Measurements from ENCODE around the gene DLGAP1.

The DLGAP1 gene

DNA sequence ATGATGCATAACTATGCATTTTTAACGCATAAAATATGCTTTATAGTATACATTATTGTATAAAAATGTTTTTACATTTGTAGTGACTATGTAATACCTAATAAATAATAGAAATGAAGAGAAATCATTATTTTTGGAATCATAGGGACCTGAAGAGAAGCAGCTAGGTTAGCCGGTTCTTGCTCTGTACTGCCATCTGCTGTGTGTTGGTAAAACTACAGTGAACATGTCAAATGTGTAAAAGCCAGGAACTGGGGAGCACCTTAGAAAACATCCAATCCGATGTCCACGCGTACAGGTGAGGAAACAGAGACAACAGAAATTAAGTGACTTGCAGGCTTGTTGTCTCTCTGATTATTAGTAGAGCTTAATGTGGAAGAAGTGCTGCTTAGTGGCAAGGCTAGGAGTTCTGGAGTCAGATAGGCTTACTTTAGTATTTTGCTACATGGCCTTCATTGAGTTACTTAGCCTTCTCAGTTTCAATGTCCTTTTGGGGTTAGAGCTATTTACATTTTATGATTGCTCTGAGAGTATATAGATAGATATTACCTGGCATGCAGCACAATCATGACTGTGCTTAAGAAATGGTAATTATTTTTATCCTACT, 386.5 kb downstream of the DLGAP1 start:
- peak; percentile 72 for DNase-seq

DNA sequence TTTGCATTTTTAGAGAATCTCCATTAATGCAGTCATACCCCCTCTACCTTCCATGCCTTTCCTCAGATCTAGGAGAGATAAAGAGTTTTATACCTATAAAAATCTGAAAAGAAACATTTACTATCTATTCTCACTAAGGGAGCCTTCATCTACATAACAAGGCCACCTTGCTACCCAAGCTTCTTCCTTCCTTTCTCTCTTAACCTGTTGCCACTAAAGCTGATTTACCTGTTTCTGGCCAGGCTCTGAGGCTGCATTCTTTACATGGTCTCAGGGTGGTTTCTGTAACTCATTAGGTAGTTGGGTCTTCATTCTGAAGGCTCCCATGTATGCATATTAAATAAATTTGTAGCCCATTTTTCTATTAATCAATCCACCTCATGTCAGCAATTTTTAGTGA, 391.6 kb downstream of the DLGAP1 start:
- H3K18ac ChIP-seq (ENCODE audit: low read length), result no peak overlapping the region
- H2BK15ac ChIP-seq (replicated peaks; ENCODE audit: low read depth), result no peak overlapping the region
- no peak overlapping the region for H3K9ac ChIP-seq (ENCODE audit: low read length)
- H3K4me2 ChIP-seq (ENCODE audit: low read length), result no peak overlapping the region
- H3K79me1 ChIP-seq (ENCODE audit: low read length), result no peaks in the 10 kb centered on the region
- H3K4me3 ChIP-seq (ENCODE audit: low read length), result no peak overlapping the region
- H2BK120ac ChIP-seq (ENCODE audit: low read depth, low read length), result no peak overlapping the region
- no peak overlapping the region for H3K56ac ChIP-seq (ENCODE audit: low read length)
- H3K4ac ChIP-seq (ENCODE audit: low read depth, low read length), result no peak overlapping the region
- H4K8ac ChIP-seq (ENCODE audit: low read depth, low read length), result no peak overlapping the region
- no peaks in the 10 kb centered on the region for H3K36me3 ChIP-seq (ENCODE audit: control insufficient read depth, insufficient read depth, low read length)
- no peak for DNase-seq
- no peak overlapping the region for H4K5ac ChIP-seq (ENCODE audit: low read length)
- no peaks in the 10 kb centered on the region for H3K4me1 ChIP-seq (ENCODE audit: control insufficient read depth, low read depth, low read length)
- no peaks in the 10 kb centered on the region for H3K27me3 ChIP-seq (ENCODE audit: insufficient read depth, low read length, poor library complexity)
- H3K23ac ChIP-seq (ENCODE audit: low read length), result no peak overlapping the region
- no peaks in the 10 kb centered on the region for H3K79me2 ChIP-seq (ENCODE audit: control insufficient read depth, insufficient read depth, low read length)
- no peak overlapping the region for H2AK5ac ChIP-seq (ENCODE audit: low read length)
- H2BK5ac ChIP-seq (ENCODE audit: low read length), result no peak overlapping the region
- H3K27ac ChIP-seq (ENCODE audit: low read depth, low read length), result no peak overlapping the region

More for the DNA sequence above, 386.5 kb downstream of the DLGAP1 start:
- no CpG with 5 or more reads among the region's 5 CpGs for WGBS (ENCODE audit: extremely low coverage, insufficient coverage, low lambda C conversion rate)
- Histone ChIP-seq H2BK120ac (ENCODE audit: low read depth, low read length) (no peak overlapping the region), H3K4me1 (ENCODE audit: control insufficient read depth, low read depth, low read length) (no peaks in the 10 kb centered on the region), H4K5ac (ENCODE audit: low read length) (no peak overlapping the region), H2BK5ac (ENCODE audit: low read length) (no peak overlapping the region), H3K56ac (ENCODE audit: low read length) (no peak overlapping the region), H3K4me3 (ENCODE audit: low read length) (no peak overlapping the region), H4K8ac (ENCODE audit: low read depth, low read length) (no peak overlapping the region), H3K79me2 (ENCODE audit: control insufficient read depth, insufficient read depth, low read length) (no peaks in the 10 kb centered on the region), H3K27me3 (ENCODE audit: insufficient read depth, low read length, poor library complexity) (no peaks in the 10 kb centered on the region), H3K18ac (ENCODE audit: low read length) (no peak overlapping the region), H3K79me1 (ENCODE audit: low read length) (no peaks in the 10 kb centered on the region), H2BK15ac (replicated peaks; ENCODE audit: low read depth) (no peak overlapping the region), H2AK5ac (ENCODE audit: low read length) (no peak overlapping the region), H3K9ac (ENCODE audit: low read length) (no peak overlapping the region), H3K4ac (ENCODE audit: low read depth, low read length) (no peak overlapping the region), H3K4me2 (ENCODE audit: low read length) (no peak overlapping the region), H3K27ac (ENCODE audit: low read depth, low read length) (no peak overlapping the region), H3K36me3 (ENCODE audit: control insufficient read depth, insufficient read depth, low read length) (no peaks in the 10 kb centered on the region), H3K23ac (ENCODE audit: low read length) (no peak overlapping the region)

DNA sequence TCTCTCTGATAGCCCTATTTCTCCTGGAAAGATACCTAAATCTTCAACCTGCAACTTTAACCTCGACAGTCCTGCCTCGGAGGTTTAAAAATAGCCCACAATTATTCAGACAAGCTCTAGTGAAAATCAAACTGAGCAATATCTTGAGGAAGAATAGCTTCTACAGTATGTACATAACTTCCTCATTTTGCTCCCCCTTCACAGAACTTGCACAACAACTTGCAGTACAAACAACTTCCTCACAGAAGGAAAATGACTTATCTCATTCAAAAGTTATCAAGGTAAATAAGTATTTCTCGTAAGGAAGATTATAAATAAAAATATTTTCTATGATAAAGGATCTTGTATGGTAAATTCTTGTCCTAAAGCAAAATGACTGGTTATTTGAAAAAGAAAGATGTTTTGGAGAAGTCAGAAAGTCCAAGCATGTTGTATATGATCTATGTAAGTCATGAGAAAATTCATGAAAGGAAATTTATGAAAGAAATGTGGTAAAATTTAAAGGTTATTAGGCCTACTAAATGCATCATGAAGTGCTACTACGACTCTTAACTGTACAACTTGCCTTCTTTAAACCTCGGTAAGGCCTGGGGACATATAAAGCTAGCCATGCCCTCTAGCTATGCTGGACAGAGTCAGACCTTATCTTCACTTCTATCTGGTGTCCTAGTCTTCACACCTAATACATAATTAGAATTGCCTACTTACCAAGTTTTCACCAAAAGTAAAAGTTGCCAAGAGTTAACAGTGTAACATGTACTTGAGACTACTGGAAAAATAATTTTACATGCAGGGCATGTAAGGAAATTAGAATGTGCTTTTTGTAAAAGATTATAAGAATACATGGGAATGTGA, 394.5 kb downstream of the DLGAP1 start:
- Histone ChIP-seq H3K27ac (ENCODE audit: low read depth, low read length) (no peak overlapping the region), H3K79me1 (ENCODE audit: low read length) (no peaks in the 10 kb centered on the region), H3K4ac (ENCODE audit: low read depth, low read length) (no peak overlapping the region), H3K4me1 (ENCODE audit: control insufficient read depth, low read depth, low read length) (no peaks in the 10 kb centered on the region), H3K18ac (ENCODE audit: low read length) (no peak overlapping the region), H4K8ac (ENCODE audit: low read depth, low read length) (no peak overlapping the region), H2BK15ac (replicated peaks; ENCODE audit: low read depth) (no peak overlapping the region), H3K9ac (ENCODE audit: low read length) (no peak overlapping the region), H2BK120ac (ENCODE audit: low read depth, low read length) (no peak overlapping the region), H3K27me3 (ENCODE audit: insufficient read depth, low read length, poor library complexity) (no peaks in the 10 kb centered on the region), H3K36me3 (ENCODE audit: control insufficient read depth, insufficient read depth, low read length) (no peaks in the 10 kb centered on the region), H4K5ac (ENCODE audit: low read length) (no peak overlapping the region), H3K79me2 (ENCODE audit: control insufficient read depth, insufficient read depth, low read length) (no peaks in the 10 kb centered on the region), H2AK5ac (ENCODE audit: low read length) (no peak overlapping the region), H3K4me2 (ENCODE audit: low read length) (no peak overlapping the region), H3K23ac (ENCODE audit: low read length) (no peak overlapping the region), H2BK5ac (ENCODE audit: low read length) (no peak overlapping the region), H3K4me3 (ENCODE audit: low read length) (no peak overlapping the region), H3K56ac (ENCODE audit: low read length) (no peak overlapping the region)
- WGBS (ENCODE audit: extremely low coverage, insufficient coverage, low lambda C conversion rate), result 100% methylated on average over 1 of the region's 5 CpGs
- peak; percentile 45 for DNase-seq

DNA sequence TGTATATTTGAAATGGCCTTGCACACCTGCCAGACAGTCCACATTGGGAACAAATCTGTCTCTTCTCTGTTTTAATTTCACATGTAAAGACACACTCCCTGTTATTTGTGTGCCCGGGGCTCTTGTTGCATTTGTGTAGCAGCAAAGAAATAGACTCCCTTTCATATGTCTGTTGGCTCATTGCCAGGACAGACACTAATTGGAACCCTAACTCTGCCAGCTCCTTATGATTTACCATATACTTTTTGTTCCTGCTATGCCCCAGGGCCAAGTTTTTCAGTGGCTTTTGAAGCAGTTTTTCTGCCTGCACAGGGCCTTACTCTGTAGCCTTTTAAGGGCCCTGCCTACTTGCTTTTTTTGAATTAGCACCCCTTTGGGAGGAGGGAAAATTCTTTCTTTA, 396.9 kb downstream of the DLGAP1 start:
- Histone ChIP-seq H3K4me1 (ENCODE audit: control insufficient read depth, low read depth, low read length) (no peaks in the 10 kb centered on the region), H2BK15ac (replicated peaks; ENCODE audit: low read depth) (no peak overlapping the region), H3K23ac (ENCODE audit: low read length) (no peak overlapping the region), H3K4ac (ENCODE audit: low read depth, low read length) (no peak overlapping the region), H2BK120ac (ENCODE audit: low read depth, low read length) (no peak overlapping the region), H3K27me3 (ENCODE audit: insufficient read depth, low read length, poor library complexity) (no peaks in the 10 kb centered on the region), H2BK5ac (ENCODE audit: low read length) (no peak overlapping the region), H4K5ac (ENCODE audit: low read length) (no peak overlapping the region), H3K36me3 (ENCODE audit: control insufficient read depth, insufficient read depth, low read length) (no peaks in the 10 kb centered on the region), H2AK5ac (ENCODE audit: low read length) (no peak overlapping the region), H3K9ac (ENCODE audit: low read length) (no peak overlapping the region), H3K4me2 (ENCODE audit: low read length) (no peak overlapping the region), H3K79me1 (ENCODE audit: low read length) (no peaks in the 10 kb centered on the region), H3K18ac (ENCODE audit: low read length) (no peak overlapping the region), H4K8ac (ENCODE audit: low read depth, low read length) (no peak overlapping the region), H3K27ac (ENCODE audit: low read depth, low read length) (no peak overlapping the region), H3K4me3 (ENCODE audit: low read length) (no peak overlapping the region), H3K79me2 (ENCODE audit: control insufficient read depth, insufficient read depth, low read length) (no peaks in the 10 kb centered on the region), H3K56ac (ENCODE audit: low read length) (no peak overlapping the region)
- no peak for DNase-seq
- no CpG with 5 or more reads among the region's 1 CpG for WGBS (ENCODE audit: extremely low coverage, insufficient coverage, low lambda C conversion rate)

DNA sequence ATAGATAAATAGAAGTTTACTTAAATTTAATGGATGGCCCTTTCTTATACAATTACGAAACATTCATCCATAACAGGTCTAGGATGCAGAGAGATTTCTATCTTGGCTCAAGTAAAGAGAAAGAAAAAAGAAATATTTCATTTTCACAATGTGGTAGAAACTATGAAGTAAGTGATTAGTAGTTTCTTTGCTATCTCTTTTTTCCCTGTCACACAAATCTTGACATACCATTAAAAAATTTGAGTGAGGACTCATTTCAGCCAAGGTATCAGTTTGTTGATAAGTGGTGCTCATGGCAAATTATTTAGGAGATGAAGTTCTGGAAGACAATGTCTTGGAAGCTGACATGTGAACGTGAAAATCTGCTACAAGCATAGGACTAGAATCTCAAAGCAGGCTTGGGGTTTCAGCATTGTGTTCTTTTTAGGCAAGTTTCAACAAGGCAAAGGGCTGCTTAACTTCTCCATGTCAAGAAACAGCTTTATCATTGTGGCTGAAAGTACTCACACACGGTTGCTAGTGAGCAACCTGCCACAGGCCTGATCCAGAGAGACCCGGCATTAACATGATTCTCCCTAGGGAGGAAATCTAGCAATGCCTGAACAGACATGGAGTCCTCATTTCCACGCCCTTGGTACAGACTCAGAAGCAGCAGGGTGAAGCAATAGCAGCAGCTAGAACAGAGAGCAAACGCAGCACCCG, 414.6 kb downstream of the DLGAP1 start:
- Histone ChIP-seq H3K4ac (ENCODE audit: low read depth, low read length) (no peak overlapping the region), H3K27ac (ENCODE audit: low read depth, low read length) (no peak overlapping the region), H3K56ac (ENCODE audit: low read length) (no peak overlapping the region), H3K4me2 (ENCODE audit: low read length) (no peak overlapping the region), H2BK15ac (replicated peaks; ENCODE audit: low read depth) (no peak overlapping the region), H3K4me1 (ENCODE audit: control insufficient read depth, low read depth, low read length) (no peaks in the 10 kb centered on the region), H2BK120ac (ENCODE audit: low read depth, low read length) (no peak overlapping the region), H2BK5ac (ENCODE audit: low read length) (no peak overlapping the region), H3K4me3 (ENCODE audit: low read length) (no peak overlapping the region), H4K8ac (ENCODE audit: low read depth, low read length) (no peak overlapping the region), H2AK5ac (ENCODE audit: low read length) (no peak overlapping the region), H4K5ac (ENCODE audit: low read length) (no peak overlapping the region), H3K79me2 (ENCODE audit: control insufficient read depth, insufficient read depth, low read length) (no peaks in the 10 kb centered on the region), H3K18ac (ENCODE audit: low read length) (no peak overlapping the region), H3K27me3 (ENCODE audit: insufficient read depth, low read length, poor library complexity) (no peaks in the 10 kb centered on the region), H3K36me3 (ENCODE audit: control insufficient read depth, insufficient read depth, low read length) (no peaks in the 10 kb centered on the region), H3K9ac (ENCODE audit: low read length) (no peak overlapping the region), H3K79me1 (ENCODE audit: low read length) (no peaks in the 10 kb centered on the region), H3K23ac (ENCODE audit: low read length) (no peak overlapping the region)
- no CpG with 5 or more reads among the region's 7 CpGs for WGBS (ENCODE audit: extremely low coverage, insufficient coverage, low lambda C conversion rate)
- no peak for DNase-seq
